Panc1 (cell line): ENCODE results near the gene GGCX.

ENCODE experiments used
- REST ChIP-seq, 2 experiments: IDR thresholded peaks; 2 replicates each; pipeline ENCODE4 v1.6.1; 2011 to 2012; ENCODE audit warnings: low read depth in 2 of 2, control low read depth in 1 of 2, low read length in 1 of 2, mild to moderate bottlenecking in 1 of 2, moderate library complexity in 1 of 2; ENCODE audit not compliant: insufficient read depth in 1 of 2
- SIN3A ChIP-seq: IDR thresholded peaks from 2 replicates; pipeline ENCODE4 v1.6.1; 2012; ENCODE audit warnings: low read depth, mild to moderate bottlenecking, low read length, moderate library complexity, borderline replicate concordance; ENCODE audit not compliant: insufficient read depth
- TF ChIP-seq, protein P1 (sequence below): fragments of 450-650 bp; IDR thresholded peaks from 2 replicates; pipeline ENCODE4 v1.5.1; 2017; ENCODE audit warnings: mild to moderate bottlenecking

DNA sequence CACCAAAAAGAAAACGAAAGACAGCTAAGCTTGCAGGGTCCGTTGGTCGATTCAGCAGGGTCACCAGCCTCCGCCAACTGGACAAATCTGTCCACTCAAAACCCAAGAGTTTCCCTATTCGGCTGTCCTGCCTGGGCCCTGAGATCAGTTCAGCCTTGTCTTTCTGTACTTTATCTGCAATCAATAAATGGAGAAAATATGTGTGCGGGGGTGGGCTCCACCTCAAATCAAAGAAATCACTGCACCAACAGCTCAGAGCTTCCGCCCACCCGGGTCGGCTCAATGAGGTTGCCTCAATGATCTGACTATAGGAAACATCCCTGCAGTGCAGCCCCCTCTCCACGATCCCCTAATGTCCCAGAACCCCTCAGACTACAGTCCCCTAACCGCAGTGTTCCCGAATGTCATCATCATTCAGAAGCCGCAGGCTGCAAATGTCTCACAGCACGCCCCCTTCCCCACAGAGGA, 447 bp downstream of the GGCX start:
- TF ChIP-seq, protein P1, sequence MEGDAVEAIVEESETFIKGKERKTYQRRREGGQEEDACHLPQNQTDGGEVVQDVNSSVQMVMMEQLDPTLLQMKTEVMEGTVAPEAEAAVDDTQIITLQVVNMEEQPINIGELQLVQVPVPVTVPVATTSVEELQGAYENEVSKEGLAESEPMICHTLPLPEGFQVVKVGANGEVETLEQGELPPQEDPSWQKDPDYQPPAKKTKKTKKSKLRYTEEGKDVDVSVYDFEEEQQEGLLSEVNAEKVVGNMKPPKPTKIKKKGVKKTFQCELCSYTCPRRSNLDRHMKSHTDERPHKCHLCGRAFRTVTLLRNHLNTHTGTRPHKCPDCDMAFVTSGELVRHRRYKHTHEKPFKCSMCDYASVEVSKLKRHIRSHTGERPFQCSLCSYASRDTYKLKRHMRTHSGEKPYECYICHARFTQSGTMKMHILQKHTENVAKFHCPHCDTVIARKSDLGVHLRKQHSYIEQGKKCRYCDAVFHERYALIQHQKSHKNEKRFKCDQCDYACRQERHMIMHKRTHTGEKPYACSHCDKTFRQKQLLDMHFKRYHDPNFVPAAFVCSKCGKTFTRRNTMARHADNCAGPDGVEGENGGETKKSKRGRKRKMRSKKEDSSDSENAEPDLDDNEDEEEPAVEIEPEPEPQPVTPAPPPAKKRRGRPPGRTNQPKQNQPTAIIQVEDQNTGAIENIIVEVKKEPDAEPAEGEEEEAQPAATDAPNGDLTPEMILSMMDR = no peak
- TF ChIP-seq REST (IDR thresholded peaks at IDR 0.05; ENCODE audit: insufficient read depth in 1 of 2, low read depth in 2 of 2, low read length in 1 of 2) (no peak), SIN3A (no peak)
